Measurements from ENCODE around the gene RHBG. TPM values are rescaled to one million over a fixed set of nuclear protein-coding genes. Genes with fewer than 3 reads are reported as not detected.

RHBG gene
- total RNA-seq, 4 donors from 2014 or later = 0.23 to 1.6 (median 1.1) TPM

DNA sequence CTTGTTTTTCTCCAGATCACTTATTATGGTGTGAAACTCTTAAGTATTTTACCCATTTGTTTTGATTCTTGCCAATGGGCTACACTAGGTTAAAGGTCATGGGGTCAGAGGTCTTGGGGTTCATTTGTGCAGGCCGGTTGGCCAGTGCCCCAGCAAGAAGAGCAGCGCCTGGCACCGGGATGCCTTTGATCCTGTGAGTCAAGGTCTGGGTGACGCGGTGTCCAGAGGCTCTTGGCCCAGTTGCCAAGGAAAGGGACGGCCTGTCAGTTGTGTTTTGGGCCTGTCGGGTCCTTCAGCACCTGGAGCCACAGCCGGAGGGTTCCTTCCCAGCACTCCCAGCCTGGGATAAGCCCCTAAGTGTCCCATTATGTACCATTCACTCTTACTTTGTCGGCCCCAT lies 25.1 kb downstream of the RHBG start:
- DNase-seq = no peak
- H3K36me3 ChIP-seq = no peaks in the 10 kb centered on the region
- H3K4me1 ChIP-seq = no peaks in the 10 kb centered on the region
- peaks cover 0 to 41% (median 2%) of the 10 kb centered on the region in 4 donors for H3K27me3 ChIP-seq
- intact Hi-C loops (cut with DNase I) = no loop called here
- no peaks in the 10 kb centered on the region for H3K9me3 ChIP-seq
- no peak overlapping the region for H3K4me3 ChIP-seq
- WGBS, 2 donors = 87 to 88% methylated on average over 2 to 9 of the region's 9 CpGs
- TF ChIP-seq, protein P1, sequence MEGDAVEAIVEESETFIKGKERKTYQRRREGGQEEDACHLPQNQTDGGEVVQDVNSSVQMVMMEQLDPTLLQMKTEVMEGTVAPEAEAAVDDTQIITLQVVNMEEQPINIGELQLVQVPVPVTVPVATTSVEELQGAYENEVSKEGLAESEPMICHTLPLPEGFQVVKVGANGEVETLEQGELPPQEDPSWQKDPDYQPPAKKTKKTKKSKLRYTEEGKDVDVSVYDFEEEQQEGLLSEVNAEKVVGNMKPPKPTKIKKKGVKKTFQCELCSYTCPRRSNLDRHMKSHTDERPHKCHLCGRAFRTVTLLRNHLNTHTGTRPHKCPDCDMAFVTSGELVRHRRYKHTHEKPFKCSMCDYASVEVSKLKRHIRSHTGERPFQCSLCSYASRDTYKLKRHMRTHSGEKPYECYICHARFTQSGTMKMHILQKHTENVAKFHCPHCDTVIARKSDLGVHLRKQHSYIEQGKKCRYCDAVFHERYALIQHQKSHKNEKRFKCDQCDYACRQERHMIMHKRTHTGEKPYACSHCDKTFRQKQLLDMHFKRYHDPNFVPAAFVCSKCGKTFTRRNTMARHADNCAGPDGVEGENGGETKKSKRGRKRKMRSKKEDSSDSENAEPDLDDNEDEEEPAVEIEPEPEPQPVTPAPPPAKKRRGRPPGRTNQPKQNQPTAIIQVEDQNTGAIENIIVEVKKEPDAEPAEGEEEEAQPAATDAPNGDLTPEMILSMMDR (IDR thresholded peaks at IDR 0.05) = no peak
- TF ChIP-seq POLR2A (IDR thresholded peaks at IDR 0.05) = no peak
- H3K27ac ChIP-seq = no peak overlapping the region

DNA sequence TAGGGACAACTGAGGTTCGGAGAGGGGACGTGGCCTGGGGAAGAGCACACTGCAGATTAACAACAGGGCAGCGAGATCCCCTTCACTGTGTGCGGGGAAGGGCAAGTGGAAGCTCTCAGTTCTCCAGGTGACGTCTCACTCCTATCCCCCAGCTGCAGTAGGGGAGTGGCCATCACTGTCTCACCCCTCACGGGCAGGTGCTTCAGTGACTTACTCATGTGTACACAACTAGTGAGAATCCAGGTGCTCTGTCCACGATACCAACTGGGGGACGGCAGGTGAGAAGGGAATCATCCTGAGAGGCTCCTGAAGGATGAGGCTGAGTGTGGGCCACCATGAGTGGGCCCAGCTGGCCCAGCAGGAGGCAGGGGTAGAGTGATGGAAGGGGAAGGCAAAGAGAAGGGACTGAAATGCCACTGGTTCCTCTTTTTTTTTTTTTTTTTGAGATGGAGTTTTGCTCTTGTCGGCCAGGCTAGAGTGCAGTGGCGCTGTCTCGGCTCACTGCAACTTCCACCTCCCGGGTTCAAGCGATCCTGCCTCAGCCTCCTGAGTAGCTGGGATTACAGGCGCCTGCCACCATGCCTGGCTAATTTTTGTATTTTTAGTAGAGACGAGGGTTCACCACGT lies 25.9 kb downstream of the RHBG start:
- H3K4me1 ChIP-seq = no peaks in the 10 kb centered on the region

DNA sequence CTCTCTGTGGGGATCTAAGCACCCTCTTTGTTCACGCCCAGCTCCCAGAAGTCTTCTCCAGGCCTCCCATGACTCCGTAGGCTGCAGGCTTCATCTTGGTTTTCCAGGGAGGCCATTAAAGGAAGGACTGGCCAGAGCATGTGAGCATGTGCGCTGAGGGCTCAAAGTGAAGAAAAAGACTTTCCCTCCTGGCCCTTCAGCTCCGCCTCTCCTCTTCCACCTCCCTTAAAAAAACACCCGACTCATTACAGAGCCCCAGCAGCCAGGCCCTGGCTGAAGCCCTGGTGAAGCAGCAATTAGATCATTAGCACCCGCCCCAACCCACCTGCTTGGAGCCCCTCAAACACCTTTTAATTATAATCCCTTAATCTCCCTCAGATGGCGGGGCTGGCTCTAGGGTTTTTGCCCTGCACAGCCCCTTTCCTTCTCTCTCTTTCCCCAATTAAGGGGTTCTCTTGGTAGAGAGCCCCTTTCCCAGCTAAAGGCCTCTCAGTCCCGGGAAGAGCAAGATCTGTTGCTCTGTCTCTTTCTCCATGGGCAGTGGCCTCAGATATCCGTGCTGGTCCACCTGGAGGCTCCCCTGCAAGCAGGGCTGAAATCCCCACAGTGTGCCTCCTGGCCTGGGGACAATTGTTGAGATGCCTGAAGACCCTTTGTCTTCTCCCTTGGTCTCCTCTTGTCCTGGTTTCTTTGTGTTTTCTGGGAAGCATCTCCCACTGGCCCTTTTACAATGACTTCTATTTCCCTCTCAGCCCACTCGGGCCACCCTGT lies 30.5 kb downstream of the RHBG start:
- Histone ChIP-seq H3K4me3 (no peak overlapping the region), H3K36me3 (no peaks in the 10 kb centered on the region), H3K4me1 (no peaks in the 10 kb centered on the region), H3K27ac (no peak overlapping the region), H3K9me3 (no peaks in the 10 kb centered on the region), H3K27me3 (peaks cover 0 to 48% (median 0%) of the 10 kb centered on the region in 4 donors)
- 75 to 82% methylated on average over 8 to 10 of the region's 10 CpGs for WGBS, 2 donors
- TF ChIP-seq, protein P1 (IDR thresholded peaks at IDR 0.05) = no peak
- TF ChIP-seq POLR2A (IDR thresholded peaks at IDR 0.05) = no peak
- DNase-seq = no peak
- intact Hi-C loops (cut with DNase I) = no loop called here

More for the DNA sequence above, 25.9 kb downstream of the RHBG start:
- intact Hi-C loops (cut with DNase I) = no loop called here
- TF ChIP-seq, protein P1 (IDR thresholded peaks at IDR 0.05) = no peak
- TF ChIP-seq POLR2A (IDR thresholded peaks at IDR 0.05) = no peak
- no peak overlapping the region for H3K4me3 ChIP-seq
- no peaks in the 10 kb centered on the region for H3K36me3 ChIP-seq
- peaks cover 0 to 35% (median 1%) of the 10 kb centered on the region in 4 donors for H3K27me3 ChIP-seq
- no peak overlapping the region for H3K27ac ChIP-seq
- WGBS, 2 donors = 73 to 82% methylated on average over 9 to 12 of the region's 16 CpGs
- no peaks in the 10 kb centered on the region for H3K9me3 ChIP-seq
- no peak for DNase-seq

DNA sequence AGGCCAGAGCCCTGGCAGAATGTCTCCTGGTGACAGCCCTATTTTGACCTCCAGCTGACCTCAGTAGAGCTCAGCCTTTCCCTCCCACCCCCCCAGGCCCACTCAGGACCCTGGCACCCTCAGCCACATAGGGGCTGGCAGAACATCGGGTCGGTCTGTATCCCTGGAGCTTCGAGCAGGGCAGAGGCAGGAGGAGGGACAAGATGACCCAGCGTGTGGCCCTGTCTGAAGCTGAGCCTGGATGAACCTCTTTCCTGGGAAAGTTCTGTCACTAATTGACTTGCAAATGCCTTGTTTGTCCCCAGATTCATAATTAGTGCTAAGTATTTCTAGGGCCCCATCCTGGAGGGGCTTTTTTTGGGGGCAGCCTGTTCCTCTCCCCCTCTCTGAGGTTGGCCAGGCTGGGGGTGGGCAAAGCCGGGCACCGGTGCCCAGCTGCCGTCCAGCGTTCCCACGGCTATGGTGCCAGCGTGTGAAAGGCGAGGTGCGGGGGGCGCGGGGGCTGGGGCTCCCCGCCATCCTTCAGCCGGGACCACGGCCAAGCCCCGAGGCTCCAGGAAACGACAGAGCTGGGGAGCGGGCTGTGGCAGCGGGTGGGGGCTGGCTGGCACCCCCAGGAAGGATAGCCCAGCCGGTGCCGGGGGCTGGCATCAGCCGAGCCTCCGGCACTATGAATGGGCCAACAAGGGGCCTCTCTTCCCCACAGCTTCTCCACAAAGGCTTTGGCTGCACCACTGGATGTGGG lies 31.4 kb downstream of the RHBG start:
- no peak for TF ChIP-seq POLR2A (IDR thresholded peaks at IDR 0.05)
- TF ChIP-seq, protein P1 (IDR thresholded peaks at IDR 0.05) = no peak
- Histone ChIP-seq H3K9me3 (no peaks in the 10 kb centered on the region), H3K4me3 (no peak overlapping the region), H3K4me1 (no peaks in the 10 kb centered on the region), H3K27me3 (peaks cover 0 to 56% (median 0%) of the 10 kb centered on the region in 4 donors), H3K27ac (no peak overlapping the region), H3K36me3 (no peaks in the 10 kb centered on the region)
- intact Hi-C loops (cut with DNase I) = no loop called here
- WGBS, 2 donors = 59% methylated on average over 11 of the region's 25 CpGs; no CpG with 5 or more reads in 1 of the 2 donors
- DNase-seq = no peak
